Endothelial cell of umbilical vein (primary cell): ENCODE data around the gene SPAG4. TPM values are rescaled to one million over a fixed set of nuclear protein-coding genes. Genes with fewer than 3 reads are reported as not detected.

ENCODE experiments used
- BruUV-seq: library from RNA; stranded (reverse); fragments of 400-500 nt; replicated peaks from 2 replicates; lab custom pipeline; 2021; lab: Mats Ljungman, UMichigan
- CTCF ChIA-PET: fragments of 300-600, 350-600 bp; sonication (Branson Sonifier 250); formaldehyde crosslinking; loops from one replicate; lab custom pipeline; 2021; ENCODE audit warnings: antibody characterized with exemption, inconsistent platforms; lab: Charles Lee
- POLR2A ChIA-PET: fragments of 300-600, 350-600 bp; sonication (Branson Sonifier 250); formaldehyde crosslinking; loops from one replicate; lab custom pipeline; 2021; ENCODE audit warnings: antibody characterized with exemption, inconsistent platforms; lab: Charles Lee
- DNase-seq: peaks from one replicate; pipeline ENCODE4 v3.0.0-alpha.2; 2011; ENCODE audit warnings: low read depth, low spot score
- FAIRE-seq: peaks from 2 replicates; lab custom pipeline; 2011; peaks lifted over from hg19 to GRCh38; lab: Jason Lieb, UNC
- H2AFZ ChIP-seq: 2 replicates; pipeline ENCODE4 v1.6.0; 2012; ENCODE audit warnings: low read depth, low read length, control low read depth, inconsistent platforms
- H3K27ac ChIP-seq: 2 replicates; pipeline ENCODE4 v1.5.1; 2011; ENCODE audit warnings: low read depth, mild to moderate bottlenecking, control low read depth, low read length, moderate library complexity; ENCODE audit not compliant: insufficient read depth
- H3K27me3 ChIP-seq, 2 experiments: 2 replicates each; pipeline versions ENCODE4 v1.6.0 to v1.6.1; 2011; ENCODE audit warnings: low read length in 2 of 2, mixed read lengths in 1 of 2; ENCODE audit not compliant: control insufficient read depth in 2 of 2, insufficient read depth in 2 of 2
- H3K36me3 ChIP-seq, 2 experiments: 2 replicates in 1 of 2; 3 replicates in 1 of 2; pipeline ENCODE4 v1.5.1; 2011; ENCODE audit warnings: low read length in 2 of 2, mild to moderate bottlenecking in 1 of 2, moderate library complexity in 1 of 2; ENCODE audit not compliant: control insufficient read depth in 2 of 2, insufficient read depth in 2 of 2; ENCODE audit errors: extremely low read depth in 1 of 2
- H3K4me1 ChIP-seq: 3 replicates; pipeline ENCODE4 v1.5.1; 2011; ENCODE audit warnings: mild to moderate bottlenecking, low read length; ENCODE audit not compliant: control insufficient read depth, insufficient read depth; ENCODE audit errors: extremely low read depth
- H3K4me2 ChIP-seq: 2 replicates; pipeline ENCODE4 v1.6.1; 2011; ENCODE audit warnings: low read length, control low read depth, mixed read lengths; ENCODE audit not compliant: insufficient read depth
- H3K4me3 ChIP-seq, 3 experiments: fragments of 200-600 bp in 1 of 3; sonication (generic), shearing (Covaris generic) in 1 of 3; replicated peaks in 1 of 3; 2 replicates each; pipeline ENCODE4 v1.5.1; 2011 to 2016; ENCODE audit warnings: control low read depth in 3 of 3, low read length in 3 of 3, mild to moderate bottlenecking in 2 of 3, inconsistent platforms in 1 of 3, low read depth in 1 of 3, moderate library complexity in 1 of 3; ENCODE audit not compliant: insufficient read depth in 1 of 3
- H3K79me2 ChIP-seq: 2 replicates; pipeline ENCODE4 v1.6.0; 2012; ENCODE audit warnings: low read length, inconsistent platforms; ENCODE audit not compliant: control insufficient read depth, insufficient read depth
- H3K9ac ChIP-seq: replicated peaks from 2 replicates; pipeline ENCODE3; 2011; ENCODE audit warnings: low read length, control low read depth; ENCODE audit not compliant: insufficient read depth; ENCODE audit errors: extremely low read depth
- H3K9me1 ChIP-seq: replicated peaks from 3 replicates; pipeline ENCODE4 v1.6.0; 2011; ENCODE audit warnings: mild to moderate bottlenecking, low read length; ENCODE audit not compliant: control insufficient read depth, insufficient read depth; ENCODE audit errors: extremely low read depth
- H3K9me3 ChIP-seq: replicated peaks from 2 replicates; pipeline ENCODE4 v1.5.1; 2012; ENCODE audit warnings: low read length, inconsistent platforms; ENCODE audit not compliant: control insufficient read depth, insufficient read depth
- H4K20me1 ChIP-seq: replicated peaks from 2 replicates; pipeline ENCODE3; 2011; ENCODE audit warnings: mild to moderate bottlenecking, low read length; ENCODE audit not compliant: control insufficient read depth, insufficient read depth; ENCODE audit errors: extremely low read depth
- EZH2 ChIP-seq: IDR thresholded peaks from 2 replicates; pipeline ENCODE4 v1.6.1; 2012; ENCODE audit warnings: borderline replicate concordance, low read depth, mild to moderate bottlenecking, moderate library complexity, low read length, inconsistent platforms; ENCODE audit not compliant: severe bottlenecking
- FOS ChIP-seq: IDR thresholded peaks from 2 replicates; pipeline ENCODE4 v1.6.1; 2011; ENCODE audit warnings: mild to moderate bottlenecking, low read length, moderate library complexity, borderline replicate concordance; ENCODE audit not compliant: insufficient read depth
- GATA2 ChIP-seq: IDR thresholded peaks from 2 replicates; pipeline ENCODE4 v1.7.0; 2011; ENCODE audit warnings: low read depth, mild to moderate bottlenecking, moderate library complexity, mixed read lengths, low read length; ENCODE audit not compliant: insufficient read length, insufficient read depth
- JUN ChIP-seq: IDR thresholded peaks from 2 replicates; pipeline ENCODE4 v1.6.1; 2011; ENCODE audit warnings: borderline replicate concordance, low read depth; ENCODE audit not compliant: insufficient read length, insufficient read depth
- POLR2A ChIP-seq: IDR thresholded peaks from 2 replicates; pipeline ENCODE4 v1.6.1; 2012; ENCODE audit warnings: low read depth, mild to moderate bottlenecking, control low read depth, low read length
- POLR2AphosphoS5 ChIP-seq: IDR thresholded peaks from 2 replicates; pipeline ENCODE4 v1.6.1; 2012; ENCODE audit warnings: low read depth, mild to moderate bottlenecking, control low read depth, low read length, moderate library complexity; ENCODE audit not compliant: insufficient read depth
- dilution Hi-C: fragments of 300-500 bp; cut with MboI; formaldehyde crosslinking; loops from one replicate; pipeline ENCODE4 v1.15.0; 2019; ENCODE audit warnings: low sequenced_read_pairs; ENCODE audit not compliant: extremely low pct_ligation_motif_present
- intact Hi-C: fragments of 100-400 bp; cut with micrococcal nuclease; formaldehyde crosslinking; loops from one replicate; pipeline ENCODE4 v1.10.0; 2022
- polyA plus RNA-seq, 4 experiments: library from polyadenylated mRNA; depleted of rRNA in 3 of 4; stranded (reverse) in 3 of 4; unstranded in 1 of 4; fragments of >200 nt; gene quantifications; 2 replicates each; pipeline versions ENCODE4 v1.2.1 to v1.2.3, GENCODE V29; 2011 to 2012; ENCODE audit warnings: missing spikeins in 1 of 4
- total RNA-seq: library from RNA; stranded (reverse); gene quantifications from 2 replicates; pipeline ENCODE4 v1.2.3, GENCODE V29; 2021
- TF ChIP-seq, protein P1 (sequence below), 2 donors: IDR thresholded peaks; 1 replicate in 1 of 2; 2 replicates in 1 of 2; pipeline ENCODE4 v1.5.1; 2011; ENCODE audit warnings: low read length in 2 of 2, mild to moderate bottlenecking in 2 of 2, moderate library complexity in 2 of 2, control low read depth in 1 of 2, inconsistent platforms in 1 of 2, low read depth in 1 of 2; ENCODE audit not compliant: insufficient read depth in 1 of 2; ENCODE audit errors: extremely low read depth in 1 of 2
- TF ChIP-seq, protein P2 (sequence below): IDR thresholded peaks from 2 replicates; pipeline ENCODE4 v1.6.1; 2011; ENCODE audit not compliant: insufficient read depth, insufficient read length

SPAG4 gene
- total and polyA plus RNA-seq, 2 donors (not counting 3 experiments of a cell fraction or from before 2014, with no cell fraction given), result 3.7 to 9.5 TPM

DNA sequence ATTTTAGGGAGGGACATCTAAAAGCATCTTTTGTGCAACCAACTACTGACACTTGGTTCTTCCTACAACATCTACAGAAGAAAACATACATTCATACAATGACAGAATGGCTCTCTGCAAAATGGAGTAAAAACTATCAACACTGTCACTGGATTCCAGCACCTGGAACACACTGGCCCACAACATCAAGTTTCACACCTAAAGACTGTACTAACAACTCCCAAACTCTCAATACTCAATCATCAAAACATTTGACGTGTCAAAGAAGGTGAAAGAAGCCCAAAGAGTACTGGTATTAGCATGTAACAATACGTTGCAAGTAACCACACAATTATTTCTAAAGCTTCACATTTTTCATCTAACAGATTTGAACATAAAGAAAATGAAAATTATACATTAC, 46.9 kb downstream of the SPAG4 start:
- Histone ChIP-seq H3K27me3 (no peaks in the 10 kb centered on the region), H3K9me1 (no peaks in the 10 kb centered on the region), H3K27ac (no peak overlapping the region), H3K4me2 (peak overlapping the region; percentile 77), H3K36me3 (peaks cover 0 to under 1% of the 10 kb centered on the region in 2 experiments), H3K79me2 (peaks cover 69% of the 10 kb centered on the region), H3K9me3 (no peaks in the 10 kb centered on the region), H3K4me1 (peaks cover 19% of the 10 kb centered on the region), H3K9ac (peak overlapping the region; percentile 59), H2AFZ (no peak overlapping the region), H4K20me1 (peaks cover 15% of the 10 kb centered on the region), H3K4me3 (peak overlapping the region in 2 of 3 experiments; percentile 12 to 81)
- ChIA-PET CTCF (interaction anchor here (2.1 kb wide), 1 partner anchor 44 kb away, joined by 8 read pairs; no protein-coding TSS in a partner anchor), POLR2A (no interaction called here)
- peak; percentile 12 for DNase-seq
- no TSS peak for BruUV-seq
- no peak for FAIRE-seq
- TF ChIP-seq, protein P1, sequence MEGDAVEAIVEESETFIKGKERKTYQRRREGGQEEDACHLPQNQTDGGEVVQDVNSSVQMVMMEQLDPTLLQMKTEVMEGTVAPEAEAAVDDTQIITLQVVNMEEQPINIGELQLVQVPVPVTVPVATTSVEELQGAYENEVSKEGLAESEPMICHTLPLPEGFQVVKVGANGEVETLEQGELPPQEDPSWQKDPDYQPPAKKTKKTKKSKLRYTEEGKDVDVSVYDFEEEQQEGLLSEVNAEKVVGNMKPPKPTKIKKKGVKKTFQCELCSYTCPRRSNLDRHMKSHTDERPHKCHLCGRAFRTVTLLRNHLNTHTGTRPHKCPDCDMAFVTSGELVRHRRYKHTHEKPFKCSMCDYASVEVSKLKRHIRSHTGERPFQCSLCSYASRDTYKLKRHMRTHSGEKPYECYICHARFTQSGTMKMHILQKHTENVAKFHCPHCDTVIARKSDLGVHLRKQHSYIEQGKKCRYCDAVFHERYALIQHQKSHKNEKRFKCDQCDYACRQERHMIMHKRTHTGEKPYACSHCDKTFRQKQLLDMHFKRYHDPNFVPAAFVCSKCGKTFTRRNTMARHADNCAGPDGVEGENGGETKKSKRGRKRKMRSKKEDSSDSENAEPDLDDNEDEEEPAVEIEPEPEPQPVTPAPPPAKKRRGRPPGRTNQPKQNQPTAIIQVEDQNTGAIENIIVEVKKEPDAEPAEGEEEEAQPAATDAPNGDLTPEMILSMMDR (IDR thresholded peaks at IDR 0.05; ENCODE audit: extremely low read depth in 1 of 2, insufficient read depth in 1 of 2, low read depth in 1 of 2, low read length in 2 of 2), result no peak
- TF ChIP-seq FOS (no peak), POLR2A (no peak), JUN (no peak), GATA2 (no peak), POLR2AphosphoS5 (no peak), EZH2 (no peak)
- TF ChIP-seq, protein P2, sequence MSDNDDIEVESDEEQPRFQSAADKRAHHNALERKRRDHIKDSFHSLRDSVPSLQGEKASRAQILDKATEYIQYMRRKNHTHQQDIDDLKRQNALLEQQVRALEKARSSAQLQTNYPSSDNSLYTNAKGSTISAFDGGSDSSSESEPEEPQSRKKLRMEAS, result no peak
- intact Hi-C loops (loop anchor here (5.0 kb wide), 1 partner anchor 80 kb away; the partner anchor contains the start of gene RBM39), dilution Hi-C loops (no loop called here)
